Measurements from ENCODE around the gene S100A14. TPM values are rescaled to one million over a fixed set of nuclear protein-coding genes. Genes with fewer than 3 reads are reported as not detected.

Gene S100A14
- polyA plus RNA-seq, 2 of the 4 experiments (the other 2 are of a cell fraction) = 0.21 TPM

DNA sequence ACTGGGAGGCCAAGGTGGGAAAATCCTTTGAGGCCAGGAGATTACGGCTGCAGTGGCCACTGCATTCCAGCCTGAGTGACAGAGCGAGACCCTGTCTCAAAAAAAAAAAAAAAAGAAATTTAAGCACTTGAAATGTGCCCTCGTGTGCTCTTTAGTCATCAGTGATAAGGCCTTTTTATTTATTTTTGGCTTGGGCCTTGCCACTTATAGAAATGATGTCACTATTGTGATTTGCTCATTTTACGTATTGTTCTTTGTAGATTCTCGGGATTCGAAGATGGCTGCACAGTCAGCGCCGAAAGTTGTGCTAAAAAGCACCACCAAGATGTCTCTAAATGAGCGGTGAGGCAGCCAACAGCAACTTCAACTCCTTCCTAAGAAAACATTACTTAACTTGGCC, 20.2 kb upstream of the S100A14 start:
- CTCF ChIA-PET = interaction anchor here (1.1 to 3.1 kb wide), 3 partner anchors 9 to 103 kb away, joined by 4 to 19 read pairs (median 10); partner anchors contain the start of genes S100A1 and S100A13
- Histone ChIP-seq H3K27ac (no peak overlapping the region), H3K4me1 (peaks cover 25% of the 10 kb centered on the region), H3K9me3 (no peaks in the 10 kb centered on the region), H3K4me2 (peak overlapping the region; percentile 98), H3K4me3 (no peak overlapping the region)
- WGBS (ENCODE audit: missing lambda C conversion rate) = 96% methylated on average over 9 of the region's 9 CpGs
- TF ChIP-seq, protein P1, sequence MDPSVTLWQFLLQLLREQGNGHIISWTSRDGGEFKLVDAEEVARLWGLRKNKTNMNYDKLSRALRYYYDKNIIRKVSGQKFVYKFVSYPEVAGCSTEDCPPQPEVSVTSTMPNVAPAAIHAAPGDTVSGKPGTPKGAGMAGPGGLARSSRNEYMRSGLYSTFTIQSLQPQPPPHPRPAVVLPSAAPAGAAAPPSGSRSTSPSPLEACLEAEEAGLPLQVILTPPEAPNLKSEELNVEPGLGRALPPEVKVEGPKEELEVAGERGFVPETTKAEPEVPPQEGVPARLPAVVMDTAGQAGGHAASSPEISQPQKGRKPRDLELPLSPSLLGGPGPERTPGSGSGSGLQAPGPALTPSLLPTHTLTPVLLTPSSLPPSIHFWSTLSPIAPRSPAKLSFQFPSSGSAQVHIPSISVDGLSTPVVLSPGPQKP (IDR thresholded peaks at IDR 0.05; ENCODE audit: low read depth, low read length) = no peak
- TF ChIP-seq ZSCAN20 (CRISPR knock-in tag; IDR thresholded peaks at IDR 0.05) = no peak
- TF ChIP-seq RARB (CRISPR knock-in tag; IDR thresholded peaks at IDR 0.05) = no peak
- TF ChIP-seq, protein P2, sequence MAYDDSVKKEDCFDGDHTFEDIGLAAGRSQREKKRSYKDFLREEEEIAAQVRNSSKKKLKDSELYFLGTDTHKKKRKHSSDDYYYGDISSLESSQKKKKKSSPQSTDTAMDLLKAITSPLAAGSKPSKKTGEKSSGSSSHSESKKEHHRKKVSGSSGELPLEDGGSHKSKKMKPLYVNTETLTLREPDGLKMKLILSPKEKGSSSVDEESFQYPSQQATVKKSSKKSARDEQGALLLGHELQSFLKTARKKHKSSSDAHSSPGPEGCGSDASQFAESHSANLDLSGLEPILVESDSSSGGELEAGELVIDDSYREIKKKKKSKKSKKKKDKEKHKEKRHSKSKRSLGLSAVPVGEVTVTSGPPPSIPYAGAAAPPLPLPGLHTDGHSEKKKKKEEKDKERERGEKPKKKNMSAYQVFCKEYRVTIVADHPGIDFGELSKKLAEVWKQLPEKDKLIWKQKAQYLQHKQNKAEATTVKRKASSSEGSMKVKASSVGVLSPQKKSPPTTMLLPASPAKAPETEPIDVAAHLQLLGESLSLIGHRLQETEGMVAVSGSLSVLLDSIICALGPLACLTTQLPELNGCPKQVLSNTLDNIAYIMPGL (CRISPR knock-in tag; IDR thresholded peaks at IDR 0.05; ENCODE audit: borderline replicate concordance) = no peak
- ATAC-seq = no peak
- POLR2A ChIA-PET = no interaction called here
- no peak for FAIRE-seq
- no peak for DNase-seq (ENCODE audit: low read depth in 1 of 2, low spot score in 1 of 2)

DNA sequence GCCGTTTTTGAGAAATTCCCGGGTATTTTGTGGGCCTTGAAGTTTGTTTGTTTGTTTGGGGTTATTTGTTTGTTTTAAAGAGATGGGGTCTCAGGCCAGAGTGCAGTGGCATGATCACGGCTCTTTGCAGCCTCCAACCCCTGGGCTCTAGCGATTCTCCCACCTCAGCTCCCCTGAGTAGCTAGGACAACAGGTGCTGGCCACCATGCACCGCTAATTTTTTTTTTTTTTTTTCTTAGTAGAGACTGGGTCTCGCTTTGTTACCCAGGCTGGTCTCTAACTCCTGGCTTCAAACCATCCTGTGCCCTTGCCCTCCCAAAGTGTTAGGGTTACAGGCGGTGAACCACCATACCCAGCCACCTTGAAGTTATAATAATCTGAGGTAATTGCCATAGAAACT, 19.7 kb upstream of the S100A14 start:
- no peak for FAIRE-seq
- POLR2A ChIA-PET = interaction anchor here (2.5 to 2.6 kb wide), 2 partner anchors 9 to 22 kb away, joined by 48 to 49 read pairs; partner anchors contain the start of genes S100A14 and S100A16
- H3K4me2 ChIP-seq = peak overlapping the region; percentile 98
- DNase-seq (ENCODE audit: low read depth in 1 of 2, low spot score in 1 of 2) = no peak
- H3K4me3 ChIP-seq = peak overlapping the region; percentile 90
- TF ChIP-seq NR3C1 (IDR thresholded peaks at IDR 0.05) = no peak
- TF ChIP-seq, protein P2 (CRISPR knock-in tag; IDR thresholded peaks at IDR 0.05; ENCODE audit: borderline replicate concordance) = no peak
- TF ChIP-seq RAD21 (conservative IDR thresholded peaks at IDR 0.05 in 1 of 2, IDR thresholded peaks at IDR 0.05 in 1 of 2) = no peak
- no peak for TF ChIP-seq RNF2 (IDR thresholded peaks at IDR 0.05; ENCODE audit: borderline replicate concordance, low read depth)
- TF ChIP-seq, protein P3, sequence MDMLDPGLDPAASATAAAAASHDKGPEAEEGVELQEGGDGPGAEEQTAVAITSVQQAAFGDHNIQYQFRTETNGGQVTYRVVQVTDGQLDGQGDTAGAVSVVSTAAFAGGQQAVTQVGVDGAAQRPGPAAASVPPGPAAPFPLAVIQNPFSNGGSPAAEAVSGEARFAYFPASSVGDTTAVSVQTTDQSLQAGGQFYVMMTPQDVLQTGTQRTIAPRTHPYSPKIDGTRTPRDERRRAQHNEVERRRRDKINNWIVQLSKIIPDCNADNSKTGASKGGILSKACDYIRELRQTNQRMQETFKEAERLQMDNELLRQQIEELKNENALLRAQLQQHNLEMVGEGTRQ (IDR thresholded peaks at IDR 0.05) = no peak
- no peak for TF ChIP-seq TFCP2L1 (CRISPR knock-in tag; IDR thresholded peaks at IDR 0.05)
- TF ChIP-seq ZC3H11A (IDR thresholded peaks at IDR 0.05) = no peak
- TF ChIP-seq CHD2 (IDR thresholded peaks at IDR 0.05; ENCODE audit: low read length, partially characterized antibody) = no peak
- TF ChIP-seq ESRRA (IDR thresholded peaks at IDR 0.05; ENCODE audit: borderline replicate concordance, low read length) = no peak
- no peak for TF ChIP-seq FOSB (CRISPR knock-in tag; IDR thresholded peaks at IDR 0.05)
- no peak for TF ChIP-seq KDM1A (IDR thresholded peaks at IDR 0.05; ENCODE audit: low read depth)
- no peak for TF ChIP-seq NPAS2 (CRISPR knock-in tag; IDR thresholded peaks at IDR 0.05; ENCODE audit: borderline replicate concordance)
- TF ChIP-seq HOXA7 (CRISPR knock-in tag; IDR thresholded peaks at IDR 0.05) = no peak
- TF ChIP-seq KDM5A (IDR thresholded peaks at IDR 0.05) = no peak
- peaks cover 25% of the 10 kb centered on the region for H3K4me1 ChIP-seq
- ATAC-seq = no peak
- CTCF ChIA-PET = interaction anchor here (0.6 to 3.4 kb wide), 4 partner anchors 15 to 102 kb away, joined by 3 to 32 read pairs (median 16); no protein-coding TSS in a partner anchor
- H3K9me3 ChIP-seq = no peaks in the 10 kb centered on the region
- H3K27ac ChIP-seq = peak overlapping the region in 1 of 2 experiments; percentile 99; a peak in 2 of 6 replicates
- 81% methylated on average over 7 of the region's 7 CpGs for WGBS (ENCODE audit: missing lambda C conversion rate)

All from A549 (cell line).